Memory B cell (primary cell): Measurements from ENCODE around the gene ROGDI.
A peak's percentile ranks its signal among the peaks of the same experiment; 100 is the strongest.

Experiments used
- ATAC-seq: fragments of 150-1000 bp; cut with Tn5 transposase; 2 replicates; pipeline ENCODE4 v1.10.0; 2021; ENCODE audit warnings: low read depth, mild to moderate bottlenecking, moderate library complexity
- DNase-seq, 2 donors: peaks; one replicate each; pipeline ENCODE4 v3.0.0; 2022; ENCODE audit warnings: low spot score in 2 of 2
- H3K27ac Mint-ChIP-seq: one replicate; pipeline ENCODE4 v1.8.0; 2022; ENCODE audit warnings: mild to moderate bottlenecking, moderate library complexity, mixed read lengths
- H3K27me3 Mint-ChIP-seq: one replicate; pipeline ENCODE4 v1.8.0; 2022; ENCODE audit warnings: mixed read lengths
- H3K36me3 Mint-ChIP-seq: one replicate; pipeline ENCODE4 v1.8.0; 2022; ENCODE audit warnings: mild to moderate bottlenecking, mixed read lengths
- H3K4me1 Mint-ChIP-seq: one replicate; pipeline ENCODE4 v1.8.0; 2022; ENCODE audit warnings: mixed read lengths
- H3K4me3 Mint-ChIP-seq: one replicate; pipeline ENCODE4 v1.8.0; 2022; ENCODE audit warnings: mild to moderate bottlenecking, moderate library complexity, mixed read lengths
- H3K9me3 Mint-ChIP-seq: one replicate; pipeline ENCODE4 v1.8.0; 2022; ENCODE audit warnings: mixed read lengths

Gene ROGDI

GRCh38 chr16:4753227-4753626 lies 49.2 kb downstream of the ROGDI start:
- H3K4me3 Mint-ChIP-seq, result no peak overlapping the region
- peaks cover 14% of the 10 kb centered on the region for H3K36me3 Mint-ChIP-seq
- H3K9me3 Mint-ChIP-seq, result peaks cover 3% of the 10 kb centered on the region
- no peaks in the 10 kb centered on the region for H3K27me3 Mint-ChIP-seq
- H3K4me1 Mint-ChIP-seq, result no peaks in the 10 kb centered on the region
- H3K27ac Mint-ChIP-seq, result no peak overlapping the region
- ATAC-seq, result no peak
- no peak for DNase-seq

GRCh38 chr16:4752351-4753100 lies 49.9 kb downstream of the ROGDI start:
- DNase-seq, result no peak

GRCh38 chr16:4750896-4751295 lies 51.5 kb downstream of the ROGDI start:
- H3K27ac Mint-ChIP-seq, result no peak overlapping the region
- no peak overlapping the region for H3K4me3 Mint-ChIP-seq
- H3K9me3 Mint-ChIP-seq, result peaks cover 3% of the 10 kb centered on the region
- H3K27me3 Mint-ChIP-seq, result no peaks in the 10 kb centered on the region
- H3K4me1 Mint-ChIP-seq, result peaks cover 5% of the 10 kb centered on the region
- H3K36me3 Mint-ChIP-seq, result peaks cover 10% of the 10 kb centered on the region
- ATAC-seq (no peak), DNase-seq (no peak)

More at GRCh38 chr16:4752351-4753100, 49.9 kb downstream of the ROGDI start:
- Mint-ChIP-seq H3K27ac (no peak overlapping the region), H3K4me1 (peaks cover 4% of the 10 kb centered on the region), H3K9me3 (peaks cover 3% of the 10 kb centered on the region), H3K27me3 (no peaks in the 10 kb centered on the region), H3K36me3 (peaks cover 14% of the 10 kb centered on the region), H3K4me3 (no peak overlapping the region)
- ATAC-seq, result no peak

- DNase-seq (no peak), ATAC-seq (no peak)
- Mint-ChIP-seq H3K36me3 (peaks cover 2% of the 10 kb centered on the region), H3K4me1 (peaks cover 5% of the 10 kb centered on the region), H3K9me3 (no peaks in the 10 kb centered on the region), H3K4me3 (no peak overlapping the region), H3K27me3 (no peaks in the 10 kb centered on the region), H3K27ac (no peak overlapping the region)
Observed at GRCh38 chr16:4749700-4750257, 52.7 kb downstream of the ROGDI start.

- Mint-ChIP-seq H3K27ac (no peak overlapping the region), H3K36me3 (peaks cover 2% of the 10 kb centered on the region), H3K9me3 (no peaks in the 10 kb centered on the region), H3K27me3 (no peaks in the 10 kb centered on the region), H3K4me1 (peaks cover 5% of the 10 kb centered on the region), H3K4me3 (no peak overlapping the region)
- DNase-seq, result no peak
- no peak for ATAC-seq
Observed at GRCh38 chr16:4748682-4749411, 53.6 kb downstream of the ROGDI start.

GRCh38 chr16:4747906-4748681 lies 54.3 kb downstream of the ROGDI start:
- Mint-ChIP-seq H3K27me3 (peaks cover 3% of the 10 kb centered on the region), H3K27ac (peak overlapping the region; percentile 50), H3K4me1 (peaks cover 11% of the 10 kb centered on the region), H3K9me3 (no peaks in the 10 kb centered on the region), H3K36me3 (peaks cover under 1% of the 10 kb centered on the region), H3K4me3 (peak overlapping the region; percentile 24)
- no peak for DNase-seq
- no peak for ATAC-seq

- DNase-seq, result no peak
- H3K4me3 Mint-ChIP-seq, result no peak overlapping the region
- H3K9me3 Mint-ChIP-seq, result no peaks in the 10 kb centered on the region
Observed at GRCh38 chr16:4746991-4747574, 55.4 kb downstream of the ROGDI start.

More at GRCh38 chr16:4746991-4747574, 55.4 kb downstream of the ROGDI start:
- no peaks in the 10 kb centered on the region for H3K36me3 Mint-ChIP-seq
- ATAC-seq, result no peak
- H3K27ac Mint-ChIP-seq, result no peak overlapping the region
- peaks cover 13% of the 10 kb centered on the region for H3K4me1 Mint-ChIP-seq
- H3K27me3 Mint-ChIP-seq, result peaks cover 4% of the 10 kb centered on the region
